Nephron progenitor cell (in vitro differentiated cells): ENCODE data around the gene CDH16.

Experiments
- DNase-seq: peaks from one replicate; pipeline ENCODE4 v3.0.0; 2021
- H3K27ac Mint-ChIP-seq: 2 replicates; pipeline ENCODE4 v1.8.0; 2021; ENCODE audit warnings: mild to moderate bottlenecking, moderate library complexity, mixed read lengths
- H3K27me3 Mint-ChIP-seq: 2 replicates; pipeline ENCODE4 v1.8.0; 2021; ENCODE audit warnings: mild to moderate bottlenecking, low read depth, mixed read lengths; ENCODE audit not compliant: poor library complexity
- H3K36me3 Mint-ChIP-seq: 2 replicates; pipeline ENCODE4 v1.8.0; 2021; ENCODE audit warnings: low read depth, mixed read lengths
- H3K4me1 Mint-ChIP-seq: 2 replicates; pipeline ENCODE4 v1.8.0; 2021; ENCODE audit warnings: mixed read lengths
- H3K4me3 Mint-ChIP-seq: 2 replicates; pipeline ENCODE4 v1.8.0; 2021; ENCODE audit warnings: mild to moderate bottlenecking, moderate library complexity, mixed read lengths
- H3K9me3 Mint-ChIP-seq: 2 replicates; pipeline ENCODE4 v1.8.0; 2021; ENCODE audit warnings: mild to moderate bottlenecking, moderate library complexity, mixed read lengths
- TF ChIP-seq, protein P1 (sequence below): fragments of 200-600 bp; sonication (generic); IDR thresholded peaks from 2 replicates; pipeline ENCODE4 v1.5.0; 2021; ENCODE audit warnings: antibody characterized with exemption

CDH16 gene

DNA sequence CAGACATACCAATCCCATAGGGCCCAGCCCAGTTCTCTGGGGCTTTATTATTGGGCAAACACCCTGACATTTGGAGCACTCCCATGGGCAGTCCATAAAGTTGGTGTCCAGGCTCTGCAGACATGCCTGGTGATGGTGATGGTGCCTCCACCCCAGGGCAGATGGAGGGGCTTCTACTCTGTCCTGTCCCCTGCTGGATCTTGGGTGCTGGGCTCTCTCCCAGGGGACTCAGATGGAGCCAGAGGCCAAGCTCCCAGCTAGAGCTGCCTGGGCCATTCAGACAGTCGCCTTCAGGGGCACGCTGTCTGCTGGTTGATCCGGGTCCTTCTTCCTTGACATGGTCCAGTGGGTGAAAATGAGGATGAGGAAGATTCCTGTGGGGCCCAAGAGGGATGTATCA, 10.6 kb downstream of the CDH16 start:
- no peak for DNase-seq
- Mint-ChIP-seq H3K4me3 (no peak overlapping the region), H3K9me3 (no peaks in the 10 kb centered on the region), H3K36me3 (no peaks in the 10 kb centered on the region), H3K4me1 (peaks cover 25% of the 10 kb centered on the region), H3K27ac (no peak overlapping the region), H3K27me3 (peaks cover 8% of the 10 kb centered on the region)
- TF ChIP-seq, protein P1, sequence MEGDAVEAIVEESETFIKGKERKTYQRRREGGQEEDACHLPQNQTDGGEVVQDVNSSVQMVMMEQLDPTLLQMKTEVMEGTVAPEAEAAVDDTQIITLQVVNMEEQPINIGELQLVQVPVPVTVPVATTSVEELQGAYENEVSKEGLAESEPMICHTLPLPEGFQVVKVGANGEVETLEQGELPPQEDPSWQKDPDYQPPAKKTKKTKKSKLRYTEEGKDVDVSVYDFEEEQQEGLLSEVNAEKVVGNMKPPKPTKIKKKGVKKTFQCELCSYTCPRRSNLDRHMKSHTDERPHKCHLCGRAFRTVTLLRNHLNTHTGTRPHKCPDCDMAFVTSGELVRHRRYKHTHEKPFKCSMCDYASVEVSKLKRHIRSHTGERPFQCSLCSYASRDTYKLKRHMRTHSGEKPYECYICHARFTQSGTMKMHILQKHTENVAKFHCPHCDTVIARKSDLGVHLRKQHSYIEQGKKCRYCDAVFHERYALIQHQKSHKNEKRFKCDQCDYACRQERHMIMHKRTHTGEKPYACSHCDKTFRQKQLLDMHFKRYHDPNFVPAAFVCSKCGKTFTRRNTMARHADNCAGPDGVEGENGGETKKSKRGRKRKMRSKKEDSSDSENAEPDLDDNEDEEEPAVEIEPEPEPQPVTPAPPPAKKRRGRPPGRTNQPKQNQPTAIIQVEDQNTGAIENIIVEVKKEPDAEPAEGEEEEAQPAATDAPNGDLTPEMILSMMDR, result no peak

DNA sequence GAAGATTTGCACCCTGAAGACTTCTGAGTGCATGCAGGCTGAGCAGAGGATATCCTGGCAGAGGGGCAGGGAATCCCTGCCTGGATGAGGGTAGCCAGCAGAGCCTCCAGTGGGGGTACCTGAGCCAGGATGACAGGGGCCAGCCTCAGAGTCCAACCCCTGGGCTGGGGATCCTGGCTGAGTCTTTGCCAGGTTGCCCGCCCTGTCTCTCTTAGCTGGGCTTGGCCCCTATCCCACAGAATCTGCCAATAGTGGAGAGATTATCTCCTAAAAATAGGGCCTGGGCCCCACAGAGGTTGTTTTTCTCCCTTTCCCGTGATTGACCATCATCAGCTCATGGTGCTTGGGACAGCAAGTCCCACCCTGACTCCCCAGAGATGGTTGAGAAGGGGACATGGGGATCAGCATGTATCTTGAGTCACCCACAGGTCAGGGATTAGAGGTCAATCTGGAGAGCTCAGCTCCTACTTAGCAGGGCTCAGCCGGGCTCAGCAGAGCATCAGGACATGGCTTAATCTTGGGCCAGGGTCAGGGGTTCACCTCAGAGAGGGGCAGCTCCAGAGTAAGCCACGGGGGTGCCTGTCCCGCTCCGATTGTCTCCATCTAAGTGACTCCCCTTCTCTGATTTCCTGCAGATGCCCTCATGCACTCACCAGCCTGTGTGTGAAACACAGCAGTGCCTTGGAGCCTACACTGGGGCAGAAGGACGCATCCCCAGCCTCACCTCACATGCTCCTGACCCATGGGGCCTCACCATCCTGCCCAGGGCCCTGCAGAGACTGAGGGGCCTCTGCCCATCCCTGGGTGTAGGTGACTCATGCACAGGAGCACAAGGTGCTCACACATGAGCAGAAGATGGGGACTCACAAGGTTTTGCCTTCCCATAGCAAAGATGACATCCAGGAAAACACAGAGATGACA, 11.5 kb downstream of the CDH16 start:
- no peak overlapping the region for H3K27ac Mint-ChIP-seq
- no peaks in the 10 kb centered on the region for H3K36me3 Mint-ChIP-seq
- DNase-seq, result no peak
- H3K27me3 Mint-ChIP-seq, result peaks cover 8% of the 10 kb centered on the region
- no peaks in the 10 kb centered on the region for H3K9me3 Mint-ChIP-seq
- TF ChIP-seq, protein P1, result no peak
- no peak overlapping the region for H3K4me3 Mint-ChIP-seq
- peaks cover 25% of the 10 kb centered on the region for H3K4me1 Mint-ChIP-seq

DNA sequence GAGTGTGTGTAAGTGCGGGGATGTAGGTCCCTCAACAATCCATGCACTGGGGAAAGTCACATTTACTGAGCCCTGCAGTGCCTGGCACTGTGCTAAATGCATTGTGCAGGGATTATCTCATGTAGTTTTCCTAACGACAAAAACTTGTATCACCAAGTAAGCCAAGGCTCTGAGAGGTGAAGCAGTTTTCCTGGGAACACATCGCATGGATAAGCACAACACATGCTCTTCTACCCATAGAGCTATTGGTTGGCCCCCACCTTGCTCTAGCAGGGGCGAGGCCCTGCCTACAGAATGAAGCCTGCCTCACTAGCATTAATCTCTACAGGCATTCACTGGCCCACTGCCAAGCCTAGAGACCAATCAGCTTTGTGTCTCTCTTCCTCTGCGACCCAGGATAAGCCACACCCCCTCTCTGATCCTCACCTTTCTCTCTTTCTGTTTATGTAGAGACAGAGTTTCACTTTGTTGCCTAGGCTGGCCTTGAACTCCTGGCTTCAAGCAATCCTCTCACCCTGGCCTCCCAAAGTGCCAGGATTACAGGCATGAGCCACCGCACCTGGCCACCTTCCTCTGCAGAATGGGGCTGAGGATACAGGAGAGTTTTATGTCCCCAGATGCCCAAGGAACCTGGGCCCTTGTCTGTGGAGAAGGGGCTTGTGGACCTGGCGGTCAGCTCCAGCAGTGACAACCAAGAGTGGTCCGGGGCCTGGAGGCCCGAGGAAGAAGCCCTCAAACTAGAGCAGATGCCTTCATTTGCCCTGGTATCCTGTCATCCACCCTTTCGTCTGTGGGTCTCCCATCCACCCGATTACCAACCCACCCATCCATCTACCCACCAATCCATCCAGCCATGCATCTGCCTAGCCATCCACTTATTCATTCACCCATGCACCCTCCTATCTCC, 12.8 kb downstream of the CDH16 start:
- peaks cover 9% of the 10 kb centered on the region for H3K27me3 Mint-ChIP-seq
- no peaks in the 10 kb centered on the region for H3K36me3 Mint-ChIP-seq
- TF ChIP-seq, protein P1, result no peak
- H3K4me1 Mint-ChIP-seq, result peaks cover 29% of the 10 kb centered on the region
- peak overlapping the region; percentile 2 for H3K27ac Mint-ChIP-seq
- H3K9me3 Mint-ChIP-seq, result no peaks in the 10 kb centered on the region
- no peak for DNase-seq
- no peak overlapping the region for H3K4me3 Mint-ChIP-seq

DNA sequence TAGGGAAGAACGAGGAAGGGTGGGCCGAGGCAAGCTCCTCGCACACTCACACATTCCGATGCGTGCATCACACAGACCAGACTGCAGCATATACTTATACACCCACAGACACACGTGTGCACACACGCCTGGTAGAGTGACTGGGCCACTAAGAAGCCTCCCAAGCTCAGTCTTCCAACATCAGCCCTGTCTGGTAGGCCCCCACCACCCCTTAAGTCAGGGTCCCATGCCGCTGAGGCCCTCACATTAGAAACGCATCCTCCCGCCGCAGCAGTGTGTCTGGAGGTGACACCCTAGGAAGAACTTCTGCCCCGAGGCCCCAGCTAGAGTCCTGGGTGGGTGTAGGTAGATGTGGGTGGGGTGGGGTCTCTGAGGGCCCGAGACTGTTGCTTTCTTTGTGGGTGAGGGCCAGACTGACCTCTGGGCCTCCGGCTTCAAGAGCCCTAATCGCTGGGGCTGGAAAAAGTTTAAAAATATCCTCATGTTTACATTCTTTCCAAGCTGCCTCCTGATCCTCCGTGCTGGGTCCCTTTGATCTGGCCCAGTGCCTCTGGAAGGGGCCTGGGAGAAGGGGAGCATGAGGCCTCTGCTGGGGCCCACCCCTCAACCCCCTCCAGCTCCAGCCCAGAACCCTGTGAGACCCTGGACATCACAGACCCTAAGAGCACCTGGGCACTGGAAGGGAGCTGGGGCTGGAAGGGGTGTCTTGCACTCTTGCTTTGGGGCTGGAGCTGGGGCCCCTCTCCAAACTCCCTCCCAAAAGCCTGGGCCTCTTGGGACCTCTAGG, 13.6 kb downstream of the CDH16 start:
- no peaks in the 10 kb centered on the region for H3K9me3 Mint-ChIP-seq
- DNase-seq, result no peak
- peaks cover 37% of the 10 kb centered on the region for H3K4me1 Mint-ChIP-seq
- no peak overlapping the region for H3K27ac Mint-ChIP-seq
- H3K36me3 Mint-ChIP-seq, result no peaks in the 10 kb centered on the region
- H3K4me3 Mint-ChIP-seq, result no peak overlapping the region
- TF ChIP-seq, protein P1, result no peak
- H3K27me3 Mint-ChIP-seq, result peaks cover 12% of the 10 kb centered on the region

DNA sequence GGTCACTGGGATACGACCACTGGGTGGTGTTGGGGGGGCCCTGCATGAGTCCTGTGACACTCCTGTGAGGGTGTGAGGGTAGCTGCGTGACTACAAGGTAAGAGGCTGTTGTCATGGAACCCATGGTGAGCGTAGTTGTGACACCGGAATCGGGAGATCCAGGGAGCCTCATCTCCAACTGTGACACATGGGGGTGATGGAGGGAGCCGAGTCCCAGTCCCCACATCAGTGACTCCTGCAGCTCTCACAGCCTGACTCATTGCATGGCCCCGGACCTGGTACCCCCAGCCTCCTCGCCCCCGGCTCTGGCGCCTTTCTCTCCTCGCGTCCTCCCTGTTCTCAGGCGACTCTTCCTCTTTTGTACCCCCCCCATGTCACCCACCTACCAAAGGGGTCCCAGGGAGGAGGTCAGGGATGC, 14.2 kb downstream of the CDH16 start:
- H3K4me3 Mint-ChIP-seq, result no peak overlapping the region
- H3K9me3 Mint-ChIP-seq, result no peaks in the 10 kb centered on the region
- peak overlapping the region; percentile 57 for H3K27ac Mint-ChIP-seq
- TF ChIP-seq, protein P1, result no peak
- H3K4me1 Mint-ChIP-seq, result peaks cover 43% of the 10 kb centered on the region
- no peak for DNase-seq
- peaks cover 12% of the 10 kb centered on the region for H3K27me3 Mint-ChIP-seq
- no peaks in the 10 kb centered on the region for H3K36me3 Mint-ChIP-seq
